HepG2 (cell line): ENCODE results near the gene ENC1. TPM values are rescaled to one million over a fixed set of nuclear protein-coding genes. Genes with fewer than 3 reads are reported as not detected.
A peak's percentile ranks its signal among the peaks of the same experiment; 100 is the strongest.

Experiments
- HBP1 ChIP-seq: IDR thresholded peaks from 2 replicates; pipeline ENCODE4 v1.6.1; 2016; ENCODE audit warnings: low read depth, control low read depth
- MIER2 ChIP-seq: IDR thresholded peaks from 2 replicates; pipeline ENCODE4 v1.6.1; 2016; ENCODE audit warnings: missing biosample characterization, missing genetic modification reagents
- NFE2L1 ChIP-seq: sonication (generic); formaldehyde crosslinking; IDR thresholded peaks from 2 replicates; pipeline ENCODE4 v1.4.0; 2020; ENCODE audit warnings: missing genetic modification reagents, mild to moderate bottlenecking, borderline replicate concordance
- POGK ChIP-seq: sonication (generic); formaldehyde crosslinking; conservative IDR thresholded peaks from 2 replicates; pipeline ENCODE4 v1.8.0; 2022; ENCODE audit warnings: mild to moderate bottlenecking, moderate library complexity, missing genetic modification reagents
- RFX5 ChIP-seq: IDR thresholded peaks from 2 replicates; pipeline ENCODE4 v1.6.1; 2011; ENCODE audit warnings: low read depth, low read length, improper control_type of control experiment
- ZNF674 ChIP-seq: sonication (generic); formaldehyde crosslinking; IDR thresholded peaks from 2 replicates; pipeline ENCODE4 v1.5.0; 2020; ENCODE audit warnings: low read depth, mild to moderate bottlenecking, missing genetic modification reagents
- ZNF770 ChIP-seq: sonication (generic); formaldehyde crosslinking; IDR thresholded peaks from 2 replicates; pipeline ENCODE4 v1.5.0; 2020; ENCODE audit warnings: mild to moderate bottlenecking, missing genetic modification reagents
- ZNF772 ChIP-seq: sonication (generic); formaldehyde crosslinking; IDR thresholded peaks from 2 replicates; pipeline ENCODE4 v1.5.0; 2020; ENCODE audit warnings: mild to moderate bottlenecking, missing genetic modification reagents
- ZSCAN22 ChIP-seq: sonication (generic); formaldehyde crosslinking; IDR thresholded peaks from 2 replicates; pipeline ENCODE4 v1.4.0; 2020; ENCODE audit warnings: mild to moderate bottlenecking, missing genetic modification reagents
- polyA plus RNA-seq, 8 experiments: library from polyadenylated mRNA; depleted of rRNA in 3 of 8; stranded (reverse) in 7 of 8; unstranded in 1 of 8; fragments of >200 nt; fragmentation: Illumina TruSeq in 4 of 8; extraction: Trizol in 4 of 8; gene quantifications; 2 replicates each; pipeline versions ENCODE4 v1.2.1 to v1.2.3, GENCODE V29; 2011 to 2016; ENCODE audit warnings: low read depth in 4 of 8, missing spikeins in 1 of 8, mixed read lengths in 1 of 8; ENCODE audit not compliant: insufficient read depth in 1 of 8
- total RNA-seq, 5 experiments: library from RNA; depleted of rRNA; stranded (reverse); fragments of >200 nt; fragmentation: Illumina TruSeq; extraction: Trizol; gene quantifications; 2 replicates each; pipeline ENCODE4 v1.2.3, GENCODE V29; 2016; ENCODE audit warnings: low read depth in 1 of 5
- TF ChIP-seq, protein P1 (sequence below): sonication (generic); formaldehyde crosslinking; IDR thresholded peaks from 2 replicates; pipeline ENCODE4 v1.5.0; 2020; ENCODE audit warnings: mild to moderate bottlenecking, missing genetic modification reagents, borderline replicate concordance
- TF ChIP-seq, protein P2 (sequence below): sonication (generic); formaldehyde crosslinking; IDR thresholded peaks from 2 replicates; pipeline ENCODE4 v1.9.0; 2021; ENCODE audit warnings: mild to moderate bottlenecking, missing genetic modification reagents

The ENC1 gene
- total and polyA plus RNA-seq, 2 of the 13 experiments (the other 11 are each of a cell fraction or from before 2014, with no cell fraction given) = 63.8 to 64.4 TPM

- TF ChIP-seq, protein P1, sequence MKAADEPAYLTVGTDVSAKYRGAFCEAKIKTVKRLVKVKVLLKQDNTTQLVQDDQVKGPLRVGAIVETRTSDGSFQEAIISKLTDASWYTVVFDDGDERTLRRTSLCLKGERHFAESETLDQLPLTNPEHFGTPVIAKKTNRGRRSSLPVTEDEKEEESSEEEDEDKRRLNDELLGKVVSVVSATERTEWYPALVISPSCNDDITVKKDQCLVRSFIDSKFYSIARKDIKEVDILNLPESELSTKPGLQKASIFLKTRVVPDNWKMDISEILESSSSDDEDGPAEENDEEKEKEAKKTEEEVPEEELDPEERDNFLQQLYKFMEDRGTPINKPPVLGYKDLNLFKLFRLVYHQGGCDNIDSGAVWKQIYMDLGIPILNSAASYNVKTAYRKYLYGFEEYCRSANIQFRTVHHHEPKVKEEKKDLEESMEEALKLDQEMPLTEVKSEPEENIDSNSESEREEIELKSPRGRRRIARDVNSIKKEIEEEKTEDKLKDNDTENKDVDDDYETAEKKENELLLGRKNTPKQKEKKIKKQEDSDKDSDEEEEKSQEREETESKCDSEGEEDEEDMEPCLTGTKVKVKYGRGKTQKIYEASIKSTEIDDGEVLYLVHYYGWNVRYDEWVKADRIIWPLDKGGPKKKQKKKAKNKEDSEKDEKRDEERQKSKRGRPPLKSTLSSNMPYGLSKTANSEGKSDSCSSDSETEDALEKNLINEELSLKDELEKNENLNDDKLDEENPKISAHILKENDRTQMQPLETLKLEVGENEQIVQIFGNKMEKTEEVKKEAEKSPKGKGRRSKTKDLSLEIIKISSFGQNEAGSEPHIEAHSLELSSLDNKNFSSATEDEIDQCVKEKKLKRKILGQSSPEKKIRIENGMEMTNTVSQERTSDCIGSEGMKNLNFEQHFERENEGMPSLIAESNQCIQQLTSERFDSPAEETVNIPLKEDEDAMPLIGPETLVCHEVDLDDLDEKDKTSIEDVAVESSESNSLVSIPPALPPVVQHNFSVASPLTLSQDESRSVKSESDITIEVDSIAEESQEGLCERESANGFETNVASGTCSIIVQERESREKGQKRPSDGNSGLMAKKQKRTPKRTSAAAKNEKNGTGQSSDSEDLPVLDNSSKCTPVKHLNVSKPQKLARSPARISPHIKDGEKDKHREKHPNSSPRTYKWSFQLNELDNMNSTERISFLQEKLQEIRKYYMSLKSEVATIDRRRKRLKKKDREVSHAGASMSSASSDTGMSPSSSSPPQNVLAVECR = peak; percentile 89; the same call in 1 of the 2 replicates
- TF ChIP-seq ZNF772 (CRISPR knock-in tag) (peak; percentile 98), ZSCAN22 (CRISPR knock-in tag) (no peak), HBP1 (CRISPR knock-in tag) (peak; percentile 83; the same call in 1 of the 2 replicates), ZNF674 (CRISPR knock-in tag) (peak; percentile 93), RFX5 (no peak; the same call in 1 of the 2 replicates), NFE2L1 (CRISPR knock-in tag) (peak; percentile 20; the same call in 1 of the 2 replicates), ZNF770 (no peak), POGK (peak; percentile 92), MIER2 (CRISPR knock-in tag) (0 out of 2 replicates have a peak, but pooled peaks have one; percentile 33)
- TF ChIP-seq, protein P2, sequence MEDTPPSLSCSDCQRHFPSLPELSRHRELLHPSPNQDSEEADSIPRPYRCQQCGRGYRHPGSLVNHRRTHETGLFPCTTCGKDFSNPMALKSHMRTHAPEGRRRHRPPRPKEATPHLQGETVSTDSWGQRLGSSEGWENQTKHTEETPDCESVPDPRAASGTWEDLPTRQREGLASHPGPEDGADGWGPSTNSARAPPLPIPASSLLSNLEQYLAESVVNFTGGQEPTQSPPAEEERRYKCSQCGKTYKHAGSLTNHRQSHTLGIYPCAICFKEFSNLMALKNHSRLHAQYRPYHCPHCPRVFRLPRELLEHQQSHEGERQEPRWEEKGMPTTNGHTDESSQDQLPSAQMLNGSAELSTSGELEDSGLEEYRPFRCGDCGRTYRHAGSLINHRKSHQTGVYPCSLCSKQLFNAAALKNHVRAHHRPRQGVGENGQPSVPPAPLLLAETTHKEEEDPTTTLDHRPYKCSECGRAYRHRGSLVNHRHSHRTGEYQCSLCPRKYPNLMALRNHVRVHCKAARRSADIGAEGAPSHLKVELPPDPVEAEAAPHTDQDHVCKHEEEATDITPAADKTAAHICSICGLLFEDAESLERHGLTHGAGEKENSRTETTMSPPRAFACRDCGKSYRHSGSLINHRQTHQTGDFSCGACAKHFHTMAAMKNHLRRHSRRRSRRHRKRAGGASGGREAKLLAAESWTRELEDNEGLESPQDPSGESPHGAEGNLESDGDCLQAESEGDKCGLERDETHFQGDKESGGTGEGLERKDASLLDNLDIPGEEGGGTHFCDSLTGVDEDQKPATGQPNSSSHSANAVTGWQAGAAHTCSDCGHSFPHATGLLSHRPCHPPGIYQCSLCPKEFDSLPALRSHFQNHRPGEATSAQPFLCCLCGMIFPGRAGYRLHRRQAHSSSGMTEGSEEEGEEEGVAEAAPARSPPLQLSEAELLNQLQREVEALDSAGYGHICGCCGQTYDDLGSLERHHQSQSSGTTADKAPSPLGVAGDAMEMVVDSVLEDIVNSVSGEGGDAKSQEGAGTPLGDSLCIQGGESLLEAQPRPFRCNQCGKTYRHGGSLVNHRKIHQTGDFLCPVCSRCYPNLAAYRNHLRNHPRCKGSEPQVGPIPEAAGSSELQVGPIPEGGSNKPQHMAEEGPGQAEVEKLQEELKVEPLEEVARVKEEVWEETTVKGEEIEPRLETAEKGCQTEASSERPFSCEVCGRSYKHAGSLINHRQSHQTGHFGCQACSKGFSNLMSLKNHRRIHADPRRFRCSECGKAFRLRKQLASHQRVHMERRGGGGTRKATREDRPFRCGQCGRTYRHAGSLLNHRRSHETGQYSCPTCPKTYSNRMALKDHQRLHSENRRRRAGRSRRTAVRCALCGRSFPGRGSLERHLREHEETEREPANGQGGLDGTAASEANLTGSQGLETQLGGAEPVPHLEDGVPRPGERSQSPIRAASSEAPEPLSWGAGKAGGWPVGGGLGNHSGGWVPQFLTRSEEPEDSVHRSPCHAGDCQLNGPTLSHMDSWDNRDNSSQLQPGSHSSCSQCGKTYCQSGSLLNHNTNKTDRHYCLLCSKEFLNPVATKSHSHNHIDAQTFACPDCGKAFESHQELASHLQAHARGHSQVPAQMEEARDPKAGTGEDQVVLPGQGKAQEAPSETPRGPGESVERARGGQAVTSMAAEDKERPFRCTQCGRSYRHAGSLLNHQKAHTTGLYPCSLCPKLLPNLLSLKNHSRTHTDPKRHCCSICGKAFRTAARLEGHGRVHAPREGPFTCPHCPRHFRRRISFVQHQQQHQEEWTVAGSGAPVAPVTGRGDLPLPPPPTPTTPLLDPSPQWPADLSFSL (CRISPR knock-in tag) = peak; percentile 69; the same call in 1 of the 2 replicates
Measured at GRCh38 chr5:74640450-74640953, at the start of gene ENC1 (continued).
